NCI-H748 (cell line): Measurements from ENCODE around the gene THY1.
"Not testable (repeated sequence)": the region's sequence is repeated elsewhere in the genome, so short reads cannot be mapped to it uniquely, and the experiment has no call there.

Experiments
- DNase-seq: peaks from one replicate; lab custom pipeline; 2025; ENCODE audit not compliant: unreplicated experiment; lab: John Stamatoyannopoulos, UW

The THY1 gene

GRCh38 chr11:119422809-119423508 is at the start of gene THY1:
THY1 (minus strand) TSS chr11:119423172; CDS start chr11:119420905, 2,267 bp downstream.
- peak; percentile 63 for DNase-seq

GRCh38 chr11:119472186-119472855 is 49.3 kb upstream of the THY1 start:
- DNase-seq = no peak

GRCh38 chr11:119471329-119471728 is 48.4 kb upstream of the THY1 start:
- no peak for DNase-seq

GRCh38 chr11:119470317-119471291 is 47.6 kb upstream of the THY1 start:
- DNase-seq = no peak

GRCh38 chr11:119469506-119469905 is 46.5 kb upstream of the THY1 start:
- no peak for DNase-seq

GRCh38 chr11:119468511-119468910 is 45.5 kb upstream of the THY1 start:
- no peak for DNase-seq

- DNase-seq = peak; percentile 60
Observed at GRCh38 chr11:119461229-119461963, 38.4 kb upstream of the THY1 start.

- DNase-seq = no peak
Observed at GRCh38 chr11:119460582-119460981, 37.6 kb upstream of the THY1 start.

- no peak for DNase-seq
Observed at GRCh38 chr11:119460097-119460496, 37.1 kb upstream of the THY1 start.

- no peak for DNase-seq
Observed at GRCh38 chr11:119459293-119459976, 36.5 kb upstream of the THY1 start.

GRCh38 chr11:119455708-119456107 is 32.7 kb upstream of the THY1 start:
- peak; percentile 10 for DNase-seq

- DNase-seq = not testable (repeated sequence)
Observed at GRCh38 chr11:119455241-119455640, 32.3 kb upstream of the THY1 start.

GRCh38 chr11:119453881-119454280 is 30.9 kb upstream of the THY1 start:
- DNase-seq = no peak

GRCh38 chr11:119450590-119451326 is 27.8 kb upstream of the THY1 start:
- DNase-seq = no peak

- no peak for DNase-seq
Observed at GRCh38 chr11:119449498-119449897, 26.5 kb upstream of the THY1 start.

- no peak for DNase-seq
Observed at GRCh38 chr11:119448380-119448779, 25.4 kb upstream of the THY1 start.

GRCh38 chr11:119447664-119448242 is 24.8 kb upstream of the THY1 start:
- no peak for DNase-seq

- DNase-seq = no peak
Observed at GRCh38 chr11:119446871-119447663, 24.1 kb upstream of the THY1 start.
